Adrenal gland (tissue), 5 donors: ENCODE results near the gene RIPPLY3.

Experiments used
- CTCF ChIP-seq, 6 experiments: fragments of 450-650 bp in 4 of 6; fragments of 200-600 bp in 2 of 6; sonication (generic) in 1 of 6; IDR thresholded peaks; 1 replicate in 5 of 6; 2 replicates in 1 of 6; pipeline versions ENCODE4 v1.5.1 to v1.8.0; 2016 to 2021; ENCODE audit warnings: antibody characterized with exemption in 6 of 6, mild to moderate bottlenecking in 2 of 6, moderate library complexity in 1 of 6
- POLR2A ChIP-seq, 2 donors: fragments of 450-650 bp; IDR thresholded peaks; one replicate each; pipeline ENCODE4 v1.6.1; 2017; ENCODE audit warnings: antibody characterized with exemption in 2 of 2, mild to moderate bottlenecking in 2 of 2, moderate library complexity in 1 of 2
- donor health status: DM: no; HTN: no; CAD: no.

- TF ChIP-seq CTCF (IDR thresholded peaks at IDR 0.05) (no peak), POLR2A (IDR thresholded peaks at IDR 0.05) (no peak)
Measured at GRCh38 chr21:37028570-37028969, 22.1 kb downstream of the RIPPLY3 start.
